Left lung (tissue), 10 donors: Measurements from ENCODE around the gene IKZF2. TPM values are rescaled to one million over a fixed set of nuclear protein-coding genes. Genes with fewer than 3 reads are reported as not detected.
A peak's percentile ranks its signal among the peaks of the same experiment; 100 is the strongest.

ENCODE experiments used
- ATAC-seq: fragments of 200-7000 bp; cut with Tn5 transposase; one replicate; pipeline ENCODE4 v1.9.1; 2020; ENCODE audit warnings: moderate library complexity
- DNase-seq, 4 donors: peaks; one replicate each; pipeline ENCODE4 v3.0.0-alpha.2; 2013 to 2020
- H3K27ac ChIP-seq, 2 donors: fragments of 200-600 bp; sonication (generic) in 1 of 2; one replicate each; pipeline versions ENCODE4 v1.5.0 to v1.8.0; 2020 to 2021
- H3K27me3 ChIP-seq, 2 donors: fragments of 200-600 bp; sonication (generic) in 1 of 2; one replicate each; pipeline versions ENCODE4 v1.5.0 to v1.8.0; 2020 to 2021
- H3K36me3 ChIP-seq, 2 donors: fragments of 200-600 bp; sonication (generic) in 1 of 2; one replicate each; pipeline versions ENCODE4 v1.5.0 to v1.8.0; 2020 to 2021
- H3K4me1 ChIP-seq, 2 donors: fragments of 200-600 bp; one replicate each; pipeline ENCODE4 v1.8.0; 2021
- H3K4me3 ChIP-seq, 2 donors: fragments of 200-600 bp; sonication (generic) in 1 of 2; one replicate each; pipeline versions ENCODE4 v1.5.0 to v1.8.0; 2020 to 2021; ENCODE audit warnings: mild to moderate bottlenecking in 1 of 2
- H3K9me3 ChIP-seq, 2 donors: fragments of 200-600 bp; sonication (generic) in 1 of 2; one replicate each; pipeline versions ENCODE4 v1.5.0 to v1.8.0; 2020 to 2021
- intact Hi-C, 2 donors: fragments of 100-400 bp; cut with DNase I; formaldehyde crosslinking; loops; one replicate each; pipeline versions ENCODE4 v1.11.2 to v1.14.2; 2022
- polyA plus RNA-seq, 6 donors: library from polyadenylated mRNA; unstranded; fragments of 120-200 nt; gene quantifications; one replicate each; pipeline ENCODE4 v1.2.1, GENCODE V29; 2013; ENCODE audit not compliant: insufficient read length in 6 of 6
- total RNA-seq, 2 donors: library from RNA; stranded (reverse); fragmentation: NEBNext Ultra II Directional; extraction: Animal tissue kit (Norgen Biotek cat#: 25700); gene quantifications; one replicate each; pipeline ENCODE4 v1.2.1, GENCODE V29; 2021
- TF ChIP-seq, protein P1 (sequence below), 2 donors: fragments of 200-600 bp; sonication (generic) in 1 of 2; IDR thresholded peaks; one replicate each; pipeline versions ENCODE4 v1.5.0 to v1.8.0; 2021; ENCODE audit warnings: antibody characterized with exemption in 2 of 2
- donor health status: DM: no; HTN: yes; CAD: no.
- donor health status: DM: no; HTN: no; CAD: no.

IKZF2 gene
- total and polyA plus RNA-seq, 8 donors: 9.6 to 15.4 (median 12.2) TPM

DNA sequence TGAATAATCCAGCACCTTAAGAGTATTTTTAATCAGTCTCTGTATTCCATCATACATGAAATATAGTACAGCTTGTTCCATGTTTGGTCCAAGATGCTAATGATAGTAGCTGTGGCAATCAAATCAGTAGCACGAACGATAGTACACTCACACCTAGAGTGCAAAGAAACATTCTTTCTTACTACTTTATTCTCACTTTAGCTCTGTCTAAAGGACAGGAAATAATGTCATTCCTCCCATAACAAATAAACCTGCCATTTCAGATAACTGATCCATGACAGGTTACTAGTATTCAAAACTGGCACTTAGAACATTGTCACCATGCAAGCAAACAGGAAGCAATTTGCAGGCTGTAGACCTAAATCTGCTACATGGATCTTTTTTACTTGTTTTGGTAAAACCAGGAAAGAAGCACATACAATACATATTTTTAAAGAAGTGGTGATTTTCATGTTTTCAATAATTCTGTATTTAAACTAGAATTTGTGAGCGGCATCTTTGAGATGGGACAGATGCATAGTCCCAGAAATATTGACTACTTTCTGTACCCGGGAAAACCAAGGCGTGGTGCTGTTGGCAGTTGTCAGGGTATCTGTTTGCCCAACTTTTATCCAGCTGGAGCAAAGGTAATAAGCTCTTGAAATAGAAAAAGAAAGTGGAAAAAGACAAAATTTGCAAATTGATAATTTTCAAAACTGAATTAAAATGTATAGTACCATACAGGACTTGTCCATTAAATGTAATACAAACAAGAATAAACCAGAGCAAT lies 49.5 kb downstream of the IKZF2 start:
- Histone ChIP-seq H3K36me3 (no peaks in the 10 kb centered on the region), H3K9me3 (no peaks in the 10 kb centered on the region), H3K4me1 (peaks cover 0 to 4% of the 10 kb centered on the region in 2 donors), H3K4me3 (no peak overlapping the region), H3K27ac (no peak overlapping the region), H3K27me3 (no peaks in the 10 kb centered on the region)
- DNase-seq (no peak), ATAC-seq (no peak)
- intact Hi-C loops: no loop called here
- TF ChIP-seq, protein P1, sequence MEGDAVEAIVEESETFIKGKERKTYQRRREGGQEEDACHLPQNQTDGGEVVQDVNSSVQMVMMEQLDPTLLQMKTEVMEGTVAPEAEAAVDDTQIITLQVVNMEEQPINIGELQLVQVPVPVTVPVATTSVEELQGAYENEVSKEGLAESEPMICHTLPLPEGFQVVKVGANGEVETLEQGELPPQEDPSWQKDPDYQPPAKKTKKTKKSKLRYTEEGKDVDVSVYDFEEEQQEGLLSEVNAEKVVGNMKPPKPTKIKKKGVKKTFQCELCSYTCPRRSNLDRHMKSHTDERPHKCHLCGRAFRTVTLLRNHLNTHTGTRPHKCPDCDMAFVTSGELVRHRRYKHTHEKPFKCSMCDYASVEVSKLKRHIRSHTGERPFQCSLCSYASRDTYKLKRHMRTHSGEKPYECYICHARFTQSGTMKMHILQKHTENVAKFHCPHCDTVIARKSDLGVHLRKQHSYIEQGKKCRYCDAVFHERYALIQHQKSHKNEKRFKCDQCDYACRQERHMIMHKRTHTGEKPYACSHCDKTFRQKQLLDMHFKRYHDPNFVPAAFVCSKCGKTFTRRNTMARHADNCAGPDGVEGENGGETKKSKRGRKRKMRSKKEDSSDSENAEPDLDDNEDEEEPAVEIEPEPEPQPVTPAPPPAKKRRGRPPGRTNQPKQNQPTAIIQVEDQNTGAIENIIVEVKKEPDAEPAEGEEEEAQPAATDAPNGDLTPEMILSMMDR (IDR thresholded peaks at IDR 0.05): no peak

DNA sequence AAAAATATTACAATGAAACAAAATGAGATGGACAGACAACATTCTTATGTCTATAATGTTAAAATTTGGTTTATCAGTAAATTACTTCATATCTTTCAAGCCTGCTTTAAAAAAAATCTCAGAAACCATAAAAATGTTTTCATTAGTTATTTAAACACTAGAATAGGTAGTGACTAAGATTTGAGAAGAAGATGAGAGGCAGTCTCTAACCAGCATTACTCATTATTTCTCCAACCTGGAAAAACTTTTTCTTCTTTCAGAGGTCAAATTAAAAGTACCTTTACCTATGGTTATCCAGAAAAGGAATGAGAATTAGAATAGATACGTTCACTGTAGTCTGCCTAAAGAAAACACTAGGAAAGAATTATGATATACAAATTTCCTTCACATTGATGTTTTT lies 50.3 kb downstream of the IKZF2 start:
- TF ChIP-seq, protein P1 (IDR thresholded peaks at IDR 0.05): no peak
- peaks cover 0 to 4% of the 10 kb centered on the region in 2 donors for H3K4me1 ChIP-seq
- no peak overlapping the region for H3K27ac ChIP-seq
- no peak overlapping the region for H3K4me3 ChIP-seq
- H3K36me3 ChIP-seq: no peaks in the 10 kb centered on the region
- intact Hi-C loops: no loop called here
- DNase-seq: no peak
- no peaks in the 10 kb centered on the region for H3K27me3 ChIP-seq
- ATAC-seq: peak; percentile 17
- no peaks in the 10 kb centered on the region for H3K9me3 ChIP-seq

DNA sequence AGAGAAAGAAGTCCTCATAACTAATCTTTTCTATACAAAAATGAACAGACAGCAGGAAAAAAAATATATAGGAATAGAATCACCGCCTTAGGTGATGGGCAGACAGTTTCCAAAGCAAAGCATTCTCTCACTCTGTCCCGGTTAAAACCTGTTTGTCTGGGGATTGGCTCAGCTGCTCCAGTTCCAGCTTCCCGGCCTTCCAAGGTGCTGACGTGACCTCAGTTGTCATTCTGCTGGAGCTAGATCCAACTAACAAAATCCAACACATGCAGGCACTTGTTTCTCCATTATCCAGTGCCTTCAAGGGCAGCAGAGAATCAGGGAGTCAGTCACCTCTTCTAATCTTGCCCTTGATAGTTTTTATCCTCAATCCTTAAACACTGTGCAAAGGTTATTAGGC lies 52.8 kb downstream of the IKZF2 start:
- no peak overlapping the region for H3K4me3 ChIP-seq
- ATAC-seq: no peak
- no peak for DNase-seq
- no peaks in the 10 kb centered on the region for H3K4me1 ChIP-seq
- TF ChIP-seq, protein P1 (IDR thresholded peaks at IDR 0.05): no peak
- no peaks in the 10 kb centered on the region for H3K27me3 ChIP-seq
- no peaks in the 10 kb centered on the region for H3K36me3 ChIP-seq
- intact Hi-C loops: no loop called here
- no peaks in the 10 kb centered on the region for H3K9me3 ChIP-seq
- H3K27ac ChIP-seq: no peak overlapping the region

DNA sequence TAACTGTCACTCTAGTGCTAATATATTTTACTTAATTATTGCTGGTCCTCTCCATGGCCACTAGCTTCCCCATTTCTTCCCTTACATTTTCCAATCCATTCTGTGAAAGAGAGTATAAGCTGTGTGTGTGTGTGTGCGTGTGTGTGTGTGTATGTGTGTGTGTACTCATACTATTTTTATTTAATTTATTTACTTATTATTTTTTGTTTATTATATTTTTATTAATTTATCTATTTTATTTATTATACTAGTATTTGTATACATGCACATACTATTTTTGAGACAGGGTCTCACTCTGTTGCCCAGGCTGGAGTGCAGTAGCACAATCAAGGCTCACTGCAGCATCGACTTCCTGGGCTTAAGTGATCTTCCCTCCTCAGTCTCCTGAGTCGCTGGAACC lies 59.6 kb downstream of the IKZF2 start:
- Histone ChIP-seq H3K4me3 (no peak overlapping the region), H3K27ac (no peak overlapping the region), H3K4me1 (no peaks in the 10 kb centered on the region), H3K27me3 (no peaks in the 10 kb centered on the region), H3K9me3 (no peaks in the 10 kb centered on the region), H3K36me3 (no peaks in the 10 kb centered on the region)
- intact Hi-C loops: no loop called here
- ATAC-seq (no peak), DNase-seq (no peak)
- TF ChIP-seq, protein P1 (IDR thresholded peaks at IDR 0.05): no peak

DNA sequence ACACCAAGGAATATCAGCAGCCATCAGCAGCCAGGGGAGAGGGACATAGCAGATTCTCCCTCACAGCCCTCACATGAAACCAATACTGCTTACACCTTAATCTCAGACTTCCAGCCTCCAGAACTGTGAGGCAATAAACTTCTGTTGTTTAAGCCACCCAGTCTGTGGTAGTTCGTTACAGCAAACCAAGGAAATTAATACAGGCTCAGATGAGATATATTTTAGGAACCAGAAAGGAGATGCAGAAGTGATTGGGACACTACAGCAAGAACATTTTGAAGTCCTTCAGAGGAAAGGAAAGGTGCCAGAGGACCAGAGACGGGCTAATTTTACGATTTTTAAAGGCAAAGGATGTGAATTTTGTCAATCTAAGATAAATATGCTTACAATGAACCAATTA lies 60.6 kb downstream of the IKZF2 start:
- no peak for DNase-seq
- Histone ChIP-seq H3K27me3 (no peaks in the 10 kb centered on the region), H3K27ac (no peak overlapping the region), H3K9me3 (no peaks in the 10 kb centered on the region), H3K4me3 (no peak overlapping the region), H3K4me1 (no peaks in the 10 kb centered on the region), H3K36me3 (no peaks in the 10 kb centered on the region)
- TF ChIP-seq, protein P1 (IDR thresholded peaks at IDR 0.05): no peak
- intact Hi-C loops: no loop called here
- ATAC-seq: no peak
